Gastroesophageal sphincter (tissue), 4 donors: ENCODE data around the gene MAGT1. TPM values are rescaled to one million over a fixed set of nuclear protein-coding genes. Genes with fewer than 3 reads are reported as not detected.

Experiments used
- ATAC-seq: fragments of 150-250 bp; one replicate; pipeline ENCODE4 v1.9.1; 2016; ENCODE audit warnings: mild to moderate bottlenecking, moderate library complexity
- H3K27ac ChIP-seq, 4 donors: fragments of 200-600 bp; sonication (generic) in 3 of 4; 1 replicate in 3 of 4; 2 replicates in 1 of 4; pipeline ENCODE4 v1.5.1; 2016 to 2019
- H3K27me3 ChIP-seq: fragments of 200-600 bp; sonication (generic); one replicate; pipeline ENCODE4 v1.5.1; 2019
- H3K36me3 ChIP-seq, 2 donors: fragments of 200-600 bp; sonication (generic); one replicate each; pipeline ENCODE4 v1.5.1; 2019; ENCODE audit warnings: control low read depth in 1 of 2
- H3K4me1 ChIP-seq, 3 donors: fragments of 200-600 bp; sonication (generic); 1 replicate in 2 of 3; 2 replicates in 1 of 3; pipeline ENCODE4 v1.5.1; 2016 to 2019; ENCODE audit warnings: control low read depth in 2 of 3
- H3K4me3 ChIP-seq, 2 donors: fragments of 200-600 bp; sonication (generic); one replicate each; pipeline ENCODE4 v1.5.1; 2019; ENCODE audit warnings: mild to moderate bottlenecking in 1 of 2, moderate library complexity in 1 of 2
- H3K9me3 ChIP-seq, 3 donors: fragments of 200-600 bp; sonication (generic); one replicate each; pipeline ENCODE4 v1.5.1; 2017 to 2019; ENCODE audit warnings: control low read depth in 2 of 3
- CTCF ChIP-seq, 4 experiments: fragments of 200-600 bp in 2 of 4; fragments of 450-650 bp in 2 of 4; sonication (generic) in 1 of 4; IDR thresholded peaks; one replicate each; pipeline ENCODE4 v1.5.1; 2017 to 2019; ENCODE audit warnings: antibody characterized with exemption in 4 of 4, mild to moderate bottlenecking in 2 of 4, moderate library complexity in 2 of 4
- EP300 ChIP-seq: sonication (generic); formaldehyde crosslinking; IDR thresholded peaks from one replicate; pipeline ENCODE4 v1.6.1; 2017; ENCODE audit warnings: antibody characterized with exemption, mild to moderate bottlenecking
- POLR2A ChIP-seq, 2 donors: fragments of 450-650 bp; IDR thresholded peaks; one replicate each; pipeline ENCODE4 v1.6.1; 2017; ENCODE audit warnings: antibody characterized with exemption in 2 of 2, mild to moderate bottlenecking in 2 of 2, moderate library complexity in 1 of 2
- POLR2AphosphoS5 ChIP-seq: sonication (generic); formaldehyde crosslinking; IDR thresholded peaks from one replicate; pipeline ENCODE4 v1.6.1; 2017; ENCODE audit warnings: antibody characterized with exemption
- WGBS, 2 donors: methylation state at CpG; one replicate each; pipeline ENCODE4 v1.1.5; 2018; ENCODE audit warnings: low coverage in 1 of 2; 5-methylcytosine and 5-hydroxymethylcytosine counted together
- total RNA-seq, 4 donors: library from RNA; depleted of rRNA; stranded (reverse); fragments of >200 nt; gene quantifications; one replicate each; pipeline ENCODE4 v1.1.0, GENCODE V29; 2016

Gene MAGT1
- total RNA-seq, 4 donors from 2014 or later = 23.6 to 37.8 (median 31.9) TPM

GRCh38 chrX:77918568-77918967 is 23.3 kb upstream of the MAGT1 start:
- no peak for TF ChIP-seq POLR2AphosphoS5
- no peak for TF ChIP-seq POLR2A (IDR thresholded peaks at IDR 0.05)
- TF ChIP-seq EP300 = no peak
- no peak for TF ChIP-seq CTCF (IDR thresholded peaks at IDR 0.05)
- Histone ChIP-seq H3K4me1 (peaks cover 0 to 17% (median 0%) of the 10 kb centered on the region in 3 donors), H3K27me3 (no peaks in the 10 kb centered on the region), H3K27ac (no peak overlapping the region), H3K4me3 (no peak overlapping the region), H3K9me3 (no peaks in the 10 kb centered on the region), H3K36me3 (no peaks in the 10 kb centered on the region)
- ATAC-seq = no peak
- 53 to 54% methylated on average over 2 to 3 of the region's 3 CpGs for WGBS, 2 donors

- ATAC-seq = no peak
- Histone ChIP-seq H3K4me3 (no peak overlapping the region), H3K27ac (no peak overlapping the region), H3K36me3 (no peaks in the 10 kb centered on the region), H3K27me3 (no peaks in the 10 kb centered on the region), H3K9me3 (no peaks in the 10 kb centered on the region), H3K4me1 (peaks cover 0 to 29% (median 0%) of the 10 kb centered on the region in 3 donors)
- WGBS, 2 donors = 39 to 52% methylated on average over 2 of the region's 2 CpGs
- TF ChIP-seq POLR2AphosphoS5 = no peak
- TF ChIP-seq EP300 = no peak
- TF ChIP-seq CTCF (IDR thresholded peaks at IDR 0.05) = no peak
- no peak for TF ChIP-seq POLR2A (IDR thresholded peaks at IDR 0.05)
Observed at GRCh38 chrX:77917294-77917933, 22.2 kb upstream of the MAGT1 start.

GRCh38 chrX:77910108-77910840 is 15.0 kb upstream of the MAGT1 start, which contains the start of gene ATP7A:
Gene ATP7A (plus strand): TSS chrX:77910693. CDS start chrX:77971642, 60,949 bp downstream.
- 0 to 24% methylated on average over 4 to 10 of the region's 36 CpGs for WGBS, 2 donors
- TF ChIP-seq EP300 (no peak), POLR2A (IDR thresholded peaks at IDR 0.05) (peak; percentile 41 to 42), POLR2AphosphoS5 (peak; percentile 65), CTCF (IDR thresholded peaks at IDR 0.05) (peak; percentile 9 to 81 (median 56))
- H3K9me3 ChIP-seq = no peaks in the 10 kb centered on the region
- peaks cover 0 to 22% (median 0%) of the 10 kb centered on the region in 3 donors for H3K4me1 ChIP-seq
- H3K36me3 ChIP-seq = peaks cover 0 to 13% of the 10 kb centered on the region in 2 donors
- no peaks in the 10 kb centered on the region for H3K27me3 ChIP-seq
- H3K27ac ChIP-seq = peak within 1 kb of the TSS; percentile 74 to 96 (median 83)
- peak within 1 kb of the TSS; percentile 60 to 99 for H3K4me3 ChIP-seq
- peak; percentile 97 for ATAC-seq

GRCh38 chrX:77901506-77901905 is 6.3 kb upstream of the MAGT1 start:
- H3K4me3 ChIP-seq = no peak overlapping the region
- no peaks in the 10 kb centered on the region for H3K27me3 ChIP-seq
- H3K9me3 ChIP-seq = no peaks in the 10 kb centered on the region
- H3K27ac ChIP-seq = peak overlapping the region in 1 of 4 donors; percentile 84
- no peak for TF ChIP-seq POLR2AphosphoS5
- no peak for TF ChIP-seq CTCF (IDR thresholded peaks at IDR 0.05)
- TF ChIP-seq EP300 = no peak
- no peak for TF ChIP-seq POLR2A (IDR thresholded peaks at IDR 0.05)
- H3K36me3 ChIP-seq = peaks cover 0 to 40% of the 10 kb centered on the region in 2 donors
- H3K4me1 ChIP-seq = peaks cover 0 to 21% (median 0%) of the 10 kb centered on the region in 3 donors
- 71 to 74% methylated on average over 2 to 5 of the region's 5 CpGs for WGBS, 2 donors
- no peak for ATAC-seq
